HepG2 (cell line): ENCODE data around the gene CAD. TPM values are rescaled to one million over a fixed set of nuclear protein-coding genes. Genes with fewer than 3 reads are reported as not detected.

Source experiments
- ARNTL ChIP-seq: sonication (generic); formaldehyde crosslinking; IDR thresholded peaks from 2 replicates; pipeline ENCODE4 v1.4.0; 2020; ENCODE audit warnings: mild to moderate bottlenecking, missing genetic modification reagents
- BORCS8-MEF2B ChIP-seq: sonication (generic); formaldehyde crosslinking; IDR thresholded peaks from 2 replicates; pipeline ENCODE4 v1.8.0; 2022; ENCODE audit warnings: mild to moderate bottlenecking, missing genetic modification reagents
- GATA4 ChIP-seq: sonication (generic); IDR thresholded peaks from 2 replicates; pipeline ENCODE4 v1.6.1; 2016; ENCODE audit warnings: antibody characterized with exemption, low read depth, borderline replicate concordance
- HMGXB4 ChIP-seq, 2 experiments: sonication (generic) in 1 of 2; formaldehyde crosslinking in 1 of 2; IDR thresholded peaks; 2 replicates each; pipeline versions ENCODE4 v1.4.0 to v1.6.1; 2018 to 2020; ENCODE audit warnings: missing genetic modification reagents in 2 of 2, borderline replicate concordance in 1 of 2, low read depth in 1 of 2, mild to moderate bottlenecking in 1 of 2, missing biosample characterization in 1 of 2
- HNRNPUL1 ChIP-seq: fragments of 200-400 bp; formaldehyde crosslinking; IDR thresholded peaks from 2 replicates; pipeline ENCODE4 v1.6.1; 2017; ENCODE audit warnings: low read depth, mild to moderate bottlenecking, low read length, moderate library complexity
- JUNB ChIP-seq: sonication (generic); formaldehyde crosslinking; IDR thresholded peaks from 2 replicates; pipeline ENCODE4 v1.8.0; 2022; ENCODE audit warnings: missing genetic modification reagents, mild to moderate bottlenecking, borderline replicate concordance
- KIAA2018 ChIP-seq: sonication (generic); formaldehyde crosslinking; IDR thresholded peaks from 2 replicates; pipeline ENCODE4 v1.5.0; 2020; ENCODE audit warnings: mild to moderate bottlenecking, missing genetic modification reagents, borderline replicate concordance
- MIXL1 ChIP-seq: IDR thresholded peaks from 2 replicates; pipeline ENCODE4 v1.6.1; 2016
- SMARCE1 ChIP-seq: fragments of 450-650 bp; IDR thresholded peaks from 2 replicates; pipeline ENCODE4 v1.6.1; 2017; ENCODE audit warnings: borderline replicate concordance
- SNAPC2 ChIP-seq: sonication (generic); formaldehyde crosslinking; IDR thresholded peaks from 2 replicates; pipeline ENCODE4 v1.8.1; 2022; ENCODE audit warnings: mild to moderate bottlenecking, missing genetic modification reagents
- TERF1 ChIP-seq: sonication (generic); formaldehyde crosslinking; IDR thresholded peaks from 2 replicates; pipeline ENCODE4 v1.8.0; 2022; ENCODE audit warnings: mild to moderate bottlenecking, missing genetic modification reagents, moderate library complexity
- TFDP1 ChIP-seq: IDR thresholded peaks from 2 replicates; pipeline ENCODE4 v1.6.1; 2016; ENCODE audit warnings: missing compliant biosample characterization, missing genetic modification reagents, borderline replicate concordance
- ZNF766 ChIP-seq: sonication (generic); formaldehyde crosslinking; IDR thresholded peaks from 2 replicates; pipeline ENCODE4 v1.5.0; 2020; ENCODE audit warnings: missing genetic modification reagents, borderline replicate concordance
- polyA plus RNA-seq, 8 experiments: library from polyadenylated mRNA; depleted of rRNA in 3 of 8; stranded (reverse) in 7 of 8; unstranded in 1 of 8; fragments of >200 nt; fragmentation: Illumina TruSeq in 4 of 8; extraction: Trizol in 4 of 8; gene quantifications; 2 replicates each; pipeline versions ENCODE4 v1.2.1 to v1.2.3, GENCODE V29; 2011 to 2016; ENCODE audit warnings: low read depth in 4 of 8, missing spikeins in 1 of 8, mixed read lengths in 1 of 8; ENCODE audit not compliant: insufficient read depth in 1 of 8
- total RNA-seq, 5 experiments: library from RNA; depleted of rRNA; stranded (reverse); fragments of >200 nt; fragmentation: Illumina TruSeq; extraction: Trizol; gene quantifications; 2 replicates each; pipeline ENCODE4 v1.2.3, GENCODE V29; 2016; ENCODE audit warnings: low read depth in 1 of 5

The CAD gene
- total and polyA plus RNA-seq, 2 of the 13 experiments (the other 11 are each of a cell fraction or from before 2014, with no cell fraction given) = 21.7 to 37.0 TPM

- TF ChIP-seq JUNB (CRISPR knock-in tag) (no peak), SNAPC2 (CRISPR knock-in tag) (no peak), ARNTL (CRISPR knock-in tag) (peak; percentile 73), TFDP1 (CRISPR knock-in tag) (peak; percentile 92), BORCS8-MEF2B (CRISPR knock-in tag) (peak; percentile 68; the same call in 1 of the 2 replicates), TERF1 (0 out of 2 replicates have a peak, but pooled peaks have one; percentile 39), SMARCE1 (no peak), HMGXB4 (CRISPR knock-in tag; IDR thresholded peaks at IDR 0.05; ENCODE audit: borderline replicate concordance in 1 of 2, low read depth in 1 of 2) (peak in 1 of 2 experiments; percentile 54; a peak in 1 of 4 replicates), HNRNPUL1 (no peak), MIXL1 (CRISPR knock-in tag) (0 out of 2 replicates have a peak, but pooled peaks have one; percentile 27), KIAA2018 (no peak), ZNF766 (peak; percentile 82; the same call in 1 of the 2 replicates), GATA4 (no peak)
Measured at GRCh38 chr2:27217173-27218121, at the start of gene CAD (continued).
